Lower leg skin (tissue), 3 donors: Measurements from ENCODE around the gene IRAK1.

ENCODE experiments used
- CTCF ChIP-seq, 3 donors: fragments of 450-650 bp; IDR thresholded peaks; one replicate each; pipeline ENCODE4 v1.5.1; 2016; ENCODE audit warnings: antibody characterized with exemption in 3 of 3, mild to moderate bottlenecking in 3 of 3, moderate library complexity in 2 of 3
- POLR2A ChIP-seq, 2 donors: fragments of 450-650 bp; IDR thresholded peaks; one replicate each; pipeline ENCODE4 v1.6.1; 2016 to 2017; ENCODE audit warnings: antibody characterized with exemption in 2 of 2, mild to moderate bottlenecking in 1 of 2, moderate library complexity in 1 of 2

GRCh38 chrX:153970357-153971123 is 49.2 kb downstream of the IRAK1 start:
- TF ChIP-seq POLR2A (IDR thresholded peaks at IDR 0.05) (no peak), CTCF (IDR thresholded peaks at IDR 0.05) (no peak)
